Parathyroid adenoma (tissue), 2 donors: Measurements from ENCODE around the gene NGB.

ENCODE experiments used
- H2AFZ ChIP-seq: fragments of 300-600 bp; sonication (generic); one replicate; pipeline ENCODE4 v1.7.0; 2017; ENCODE audit warnings: antibody characterized with exemption, mild to moderate bottlenecking
- H3K27ac ChIP-seq: fragments of 300-600 bp; sonication (generic); one replicate; pipeline ENCODE4 v1.7.0; 2017
- H3K27me3 ChIP-seq: fragments of 300-600 bp; sonication (generic); one replicate; pipeline ENCODE4 v1.7.0; 2017; ENCODE audit warnings: low read length; ENCODE audit not compliant: control insufficient read depth, insufficient read depth
- H3K36me3 ChIP-seq: fragments of 300-600 bp; sonication (generic); one replicate; pipeline ENCODE4 v1.7.0; 2017; ENCODE audit warnings: low read length; ENCODE audit not compliant: control insufficient read depth, insufficient read depth
- H3K4me1 ChIP-seq: fragments of 300-600 bp; sonication (generic); one replicate; pipeline ENCODE4 v1.7.0; 2017; ENCODE audit warnings: control low read depth
- H3K4me2 ChIP-seq: fragments of 300-600 bp; sonication (generic); one replicate; pipeline ENCODE4 v1.7.0; 2017; ENCODE audit warnings: low read length
- H3K4me3 ChIP-seq: fragments of 300-600 bp; sonication (generic); one replicate; pipeline ENCODE4 v1.7.0; 2017; ENCODE audit warnings: low read depth, low read length
- H3K79me2 ChIP-seq: fragments of 300-600 bp; sonication (generic); one replicate; pipeline ENCODE4 v1.7.0; 2017; ENCODE audit warnings: control low read depth
- H3K9ac ChIP-seq: fragments of 300-600 bp; sonication (generic); one replicate; pipeline ENCODE4 v1.7.0; 2017; ENCODE audit warnings: mild to moderate bottlenecking
- H3K9me3 ChIP-seq: fragments of 300-600 bp; sonication (generic); one replicate; pipeline ENCODE4 v1.7.0; 2017; ENCODE audit warnings: low read length; ENCODE audit not compliant: control insufficient read depth
- TF ChIP-seq, protein P1 (sequence below): fragments of 300-600 bp; sonication (generic); IDR thresholded peaks from one replicate; pipeline ENCODE4 v1.7.0; 2017; ENCODE audit warnings: antibody characterized with exemption, mild to moderate bottlenecking
- donor health status: primary hyperparathyroidism.

Gene NGB

DNA sequence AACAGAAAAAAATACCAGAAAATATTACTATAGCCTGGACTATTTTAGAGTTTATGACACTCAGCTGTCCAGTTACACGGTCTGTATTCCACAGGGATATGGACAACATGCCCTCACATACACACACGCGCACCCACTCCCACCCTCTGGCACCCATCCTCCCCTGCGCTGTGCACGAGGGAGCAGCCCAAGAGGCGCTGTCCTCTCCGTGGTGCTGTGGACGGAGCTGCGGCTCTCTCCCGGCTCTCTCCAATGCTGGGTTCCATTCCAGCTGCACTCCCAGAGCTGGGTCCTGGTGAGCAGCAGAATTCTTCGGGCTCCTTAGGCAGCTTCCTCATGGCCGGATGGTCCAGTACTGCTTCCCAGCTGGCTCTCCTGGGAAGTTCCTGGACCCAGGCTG is 6.0 kb upstream of the NGB start:
- H3K27me3 ChIP-seq: no peaks in the 10 kb centered on the region

DNA sequence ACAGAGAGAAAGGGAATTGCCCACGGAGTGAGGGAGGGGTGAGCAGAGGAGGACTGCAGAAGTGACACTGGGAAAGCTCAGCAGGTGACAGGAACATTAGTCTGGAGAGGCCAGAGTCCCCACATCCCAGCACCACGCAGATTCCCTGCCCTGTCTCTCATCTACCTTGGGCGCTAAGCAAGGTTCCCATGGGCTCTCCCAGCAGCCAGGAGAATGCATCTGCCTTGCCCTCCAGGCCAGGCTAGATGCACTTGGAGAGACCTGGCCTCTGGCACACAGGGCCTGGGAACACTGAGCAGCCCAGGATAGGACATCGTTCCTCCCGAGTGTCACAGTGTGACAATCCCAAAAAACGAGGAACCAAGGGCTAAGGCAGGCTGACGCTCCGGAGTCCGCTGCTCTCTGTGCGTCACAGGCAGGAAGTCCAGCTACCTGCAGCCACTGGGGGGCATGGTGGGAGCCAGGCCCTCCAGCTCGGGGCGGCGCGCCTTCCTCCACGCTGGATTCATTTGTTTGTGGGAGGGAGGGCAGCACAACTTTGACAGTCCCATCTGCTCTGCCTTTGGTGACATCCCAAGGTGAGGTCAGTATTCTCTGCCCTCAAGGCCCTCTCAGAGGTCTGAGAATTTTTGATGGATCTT is 5.4 kb upstream of the NGB start:
- H3K36me3 ChIP-seq: no peaks in the 10 kb centered on the region

More for the DNA sequence above, 6.0 kb upstream of the NGB start:
- no peak overlapping the region for H3K9ac ChIP-seq
- TF ChIP-seq, protein P1, sequence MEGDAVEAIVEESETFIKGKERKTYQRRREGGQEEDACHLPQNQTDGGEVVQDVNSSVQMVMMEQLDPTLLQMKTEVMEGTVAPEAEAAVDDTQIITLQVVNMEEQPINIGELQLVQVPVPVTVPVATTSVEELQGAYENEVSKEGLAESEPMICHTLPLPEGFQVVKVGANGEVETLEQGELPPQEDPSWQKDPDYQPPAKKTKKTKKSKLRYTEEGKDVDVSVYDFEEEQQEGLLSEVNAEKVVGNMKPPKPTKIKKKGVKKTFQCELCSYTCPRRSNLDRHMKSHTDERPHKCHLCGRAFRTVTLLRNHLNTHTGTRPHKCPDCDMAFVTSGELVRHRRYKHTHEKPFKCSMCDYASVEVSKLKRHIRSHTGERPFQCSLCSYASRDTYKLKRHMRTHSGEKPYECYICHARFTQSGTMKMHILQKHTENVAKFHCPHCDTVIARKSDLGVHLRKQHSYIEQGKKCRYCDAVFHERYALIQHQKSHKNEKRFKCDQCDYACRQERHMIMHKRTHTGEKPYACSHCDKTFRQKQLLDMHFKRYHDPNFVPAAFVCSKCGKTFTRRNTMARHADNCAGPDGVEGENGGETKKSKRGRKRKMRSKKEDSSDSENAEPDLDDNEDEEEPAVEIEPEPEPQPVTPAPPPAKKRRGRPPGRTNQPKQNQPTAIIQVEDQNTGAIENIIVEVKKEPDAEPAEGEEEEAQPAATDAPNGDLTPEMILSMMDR: no peak
- no peak overlapping the region for H3K4me2 ChIP-seq
- H3K4me1 ChIP-seq: no peaks in the 10 kb centered on the region
- H3K9me3 ChIP-seq: no peaks in the 10 kb centered on the region
- no peak overlapping the region for H3K4me3 ChIP-seq
- H3K36me3 ChIP-seq: no peaks in the 10 kb centered on the region
- no peak overlapping the region for H3K27ac ChIP-seq
- H2AFZ ChIP-seq: no peak overlapping the region
- H3K79me2 ChIP-seq: no peaks in the 10 kb centered on the region

DNA sequence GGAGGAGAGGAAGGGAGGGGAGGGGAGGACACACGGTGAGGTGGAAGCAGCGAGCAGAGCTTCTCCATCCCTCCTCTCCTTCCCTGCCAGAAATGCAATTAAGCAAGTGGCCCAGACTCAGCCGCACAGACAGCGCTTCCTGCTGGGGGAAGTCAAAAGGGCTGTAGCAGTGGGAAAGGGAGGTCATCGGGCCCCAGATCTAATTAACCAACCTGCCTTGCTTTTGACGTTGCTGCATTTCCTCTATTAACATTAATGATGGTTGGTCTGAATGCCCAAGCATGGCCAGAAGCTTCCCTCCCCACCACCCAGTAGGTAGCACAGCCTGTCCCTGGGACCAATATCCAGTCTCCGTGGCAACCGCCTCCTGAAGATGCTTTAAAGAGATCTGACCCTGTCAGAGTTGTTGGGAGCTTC is 4.6 kb upstream of the NGB start:
- Histone ChIP-seq H3K36me3 (no peaks in the 10 kb centered on the region), H3K27ac (no peak overlapping the region), H3K4me1 (no peaks in the 10 kb centered on the region), H2AFZ (no peak overlapping the region), H3K4me3 (no peak overlapping the region), H3K79me2 (no peaks in the 10 kb centered on the region), H3K9me3 (no peaks in the 10 kb centered on the region), H3K27me3 (no peaks in the 10 kb centered on the region), H3K4me2 (no peak overlapping the region), H3K9ac (no peak overlapping the region)
- TF ChIP-seq, protein P1: no peak

More for the DNA sequence above, 5.4 kb upstream of the NGB start:
- Histone ChIP-seq H3K4me3 (no peak overlapping the region), H3K4me1 (no peaks in the 10 kb centered on the region), H3K27ac (no peak overlapping the region), H3K27me3 (no peaks in the 10 kb centered on the region), H3K9me3 (no peaks in the 10 kb centered on the region), H3K9ac (no peak overlapping the region), H3K4me2 (no peak overlapping the region), H2AFZ (no peak overlapping the region), H3K79me2 (no peaks in the 10 kb centered on the region)
- TF ChIP-seq, protein P1: no peak

DNA sequence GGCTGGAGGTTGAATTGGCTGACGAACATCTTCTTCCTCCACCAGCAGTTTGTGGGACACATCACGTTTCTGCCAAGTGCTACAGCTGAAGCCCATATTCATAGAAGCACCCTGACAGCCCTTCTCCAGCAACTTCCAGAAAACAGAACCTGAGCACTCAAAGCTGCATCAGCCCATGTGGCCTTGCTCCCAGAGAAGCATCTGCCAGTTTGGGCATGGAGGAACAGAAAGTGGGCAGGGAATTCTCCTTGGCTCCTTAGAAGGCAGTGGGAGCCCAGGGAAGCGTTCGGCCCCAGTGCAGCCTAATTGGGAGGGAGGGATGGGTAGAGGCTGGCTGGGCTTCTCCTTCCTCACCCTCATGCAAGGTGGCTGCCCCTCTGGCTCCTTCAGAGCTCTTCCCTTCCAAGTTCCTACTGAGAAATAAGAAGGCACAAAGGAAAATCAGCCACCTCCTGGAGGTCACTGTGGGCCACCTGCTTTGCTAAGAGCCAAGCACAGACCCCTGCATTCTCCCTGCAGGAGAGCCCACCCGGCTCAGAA is 4.1 kb upstream of the NGB start:
- TF ChIP-seq, protein P1: no peak
- H2AFZ ChIP-seq: no peak overlapping the region
- no peak overlapping the region for H3K4me3 ChIP-seq
- no peak overlapping the region for H3K4me2 ChIP-seq
- no peak overlapping the region for H3K27ac ChIP-seq
- H3K79me2 ChIP-seq: no peaks in the 10 kb centered on the region
- no peaks in the 10 kb centered on the region for H3K9me3 ChIP-seq
- no peak overlapping the region for H3K9ac ChIP-seq
- H3K27me3 ChIP-seq: no peaks in the 10 kb centered on the region
- no peaks in the 10 kb centered on the region for H3K36me3 ChIP-seq
- no peaks in the 10 kb centered on the region for H3K4me1 ChIP-seq

DNA sequence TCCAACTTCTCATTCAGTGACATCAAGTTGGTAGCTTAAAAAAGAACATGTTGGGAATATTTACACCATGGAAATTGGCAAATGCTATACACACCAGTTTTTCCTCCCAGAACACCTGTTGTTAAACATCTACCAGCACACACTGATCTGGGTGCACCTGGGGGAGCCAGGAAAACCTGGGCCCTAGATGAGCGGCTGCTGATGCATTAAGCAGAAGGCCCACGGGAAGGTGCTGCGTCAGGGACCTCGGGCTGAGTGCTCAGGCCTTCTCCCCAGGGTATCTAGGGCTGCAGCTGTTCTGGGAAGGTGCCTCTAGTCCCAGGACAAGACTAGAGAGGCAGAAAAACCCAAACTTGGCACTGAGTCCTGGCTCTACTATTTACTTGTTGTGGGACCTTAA is 2.8 kb upstream of the NGB start:
- no peak overlapping the region for H3K9ac ChIP-seq
- H3K4me3 ChIP-seq: no peak overlapping the region
- H3K79me2 ChIP-seq: no peaks in the 10 kb centered on the region
- no peaks in the 10 kb centered on the region for H3K27me3 ChIP-seq
- no peak overlapping the region for H3K27ac ChIP-seq
- H2AFZ ChIP-seq: no peak overlapping the region
- no peaks in the 10 kb centered on the region for H3K9me3 ChIP-seq
- H3K4me1 ChIP-seq: no peaks in the 10 kb centered on the region
- H3K36me3 ChIP-seq: no peaks in the 10 kb centered on the region
- H3K4me2 ChIP-seq: no peak overlapping the region
- TF ChIP-seq, protein P1: no peak
